OCI-LY1 (cell line): ENCODE data around the gene EDEM1.
"Not testable (repeated sequence)": the region's sequence is repeated elsewhere in the genome, so short reads cannot be mapped to it uniquely, and the experiment has no call there.

Experiments used
- H2AFZ ChIP-seq: fragments of 200-600 bp; sonication (generic), shearing (Covaris generic); 2 replicates; pipeline ENCODE4 v1.6.0; 2014; ENCODE audit warnings: antibody characterized with exemption, mild to moderate bottlenecking, low read length
- H3F3A ChIP-seq: fragments of 200-600 bp; sonication (generic), shearing (Covaris generic); 2 replicates; pipeline ENCODE4 v1.6.0; 2014; ENCODE audit warnings: mild to moderate bottlenecking, antibody characterized with exemption, low read length, moderate library complexity; ENCODE audit not compliant: insufficient read depth
- H3K27ac ChIP-seq: fragments of 200-600 bp; sonication (generic); 2 replicates; pipeline ENCODE4 v1.5.1; 2014; ENCODE audit warnings: low read length, mixed run types, mild to moderate bottlenecking, low read depth; ENCODE audit not compliant: poor library complexity, severe bottlenecking
- H3K27me3 ChIP-seq: fragments of 200-600 bp; sonication (generic); 2 replicates; pipeline ENCODE4 v1.6.0; 2014; ENCODE audit warnings: antibody characterized with exemption, mild to moderate bottlenecking, low read length, moderate library complexity; ENCODE audit not compliant: insufficient read depth
- H3K36me3 ChIP-seq: fragments of 200-600 bp; sonication (generic); 2 replicates; pipeline ENCODE4 v1.6.1; 2014; ENCODE audit warnings: mild to moderate bottlenecking, antibody characterized with exemption, low read length, moderate library complexity, mixed read lengths; ENCODE audit not compliant: insufficient read depth
- H3K4me1 ChIP-seq: fragments of 200-600 bp; sonication (generic); 2 replicates; pipeline ENCODE4 v1.5.1; 2014; ENCODE audit warnings: mild to moderate bottlenecking, low read length, moderate library complexity; ENCODE audit not compliant: insufficient read depth, severe bottlenecking
- H3K4me2 ChIP-seq: fragments of 200-600 bp; sonication (generic), shearing (Covaris generic); 2 replicates; pipeline ENCODE4 v1.6.1; 2014; ENCODE audit warnings: low read length
- H3K4me3 ChIP-seq: fragments of 200-600 bp; sonication (generic); 2 replicates; pipeline ENCODE4 v1.5.1; 2014; ENCODE audit warnings: low read length, low read depth, mild to moderate bottlenecking, mixed read lengths; ENCODE audit not compliant: poor library complexity, severe bottlenecking
- H3K79me2 ChIP-seq: fragments of 200-600 bp; shearing (Covaris generic); 2 replicates; pipeline ENCODE4 v1.6.1; 2016; ENCODE audit warnings: mixed run types, low read length, mixed read lengths; ENCODE audit not compliant: insufficient read depth
- H3K9ac ChIP-seq: fragments of 200-600 bp; sonication (generic), shearing (Covaris generic); 2 replicates; pipeline ENCODE4 v1.6.1; 2014; ENCODE audit warnings: mild to moderate bottlenecking, low read length, mixed read lengths
- H3K9me2 ChIP-seq: fragments of 200-600 bp; sonication (generic), shearing (Covaris generic); 2 replicates; pipeline ENCODE4 v1.6.1; 2014; ENCODE audit warnings: low read depth, mild to moderate bottlenecking, low read length, mixed read lengths
- H3K9me3 ChIP-seq: fragments of 200-600 bp; shearing (Covaris generic); 2 replicates; pipeline ENCODE4 v1.6.1; 2014; ENCODE audit warnings: low read length, mixed read lengths
- H4K20me1 ChIP-seq: fragments of 200-600 bp; sonication (generic), shearing (Covaris generic); 2 replicates; pipeline ENCODE4 v1.6.0; 2016; ENCODE audit warnings: mild to moderate bottlenecking, low read length; ENCODE audit not compliant: insufficient read depth
- EZH2 ChIP-seq: fragments of 200-600 bp; sonication (generic), shearing (Covaris generic); IDR thresholded peaks from 2 replicates; pipeline ENCODE4 v1.8.0; 2017; ENCODE audit warnings: borderline replicate concordance, mixed run types, mild to moderate bottlenecking, antibody characterized with exemption, low read length, moderate library complexity, mixed read lengths
- TF ChIP-seq, protein P1 (sequence below): fragments of 200-600 bp; sonication (generic), shearing (Covaris generic); IDR thresholded peaks from 2 replicates; pipeline ENCODE4 v1.5.1; 2017; ENCODE audit warnings: mild to moderate bottlenecking, antibody characterized with exemption, low read length, moderate library complexity, mixed read lengths

Gene EDEM1

DNA sequence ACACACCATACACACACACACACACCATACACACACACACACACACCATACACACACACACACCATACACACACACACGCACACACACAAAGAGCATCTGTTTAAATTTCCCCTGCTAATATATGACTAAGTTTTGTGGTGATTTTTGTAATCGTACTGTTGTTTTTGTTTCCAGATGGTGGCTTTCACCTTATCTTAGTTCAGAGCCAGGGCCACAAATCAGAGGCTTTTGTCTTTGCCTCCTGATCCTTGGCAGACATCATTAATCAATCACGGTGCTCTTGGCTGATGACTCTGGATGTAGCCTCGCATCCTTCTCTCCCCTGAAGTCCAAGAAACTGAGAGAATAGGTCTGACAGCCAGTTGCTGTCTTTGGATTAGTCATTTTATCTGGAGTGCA is 52.1 kb downstream of the EDEM1 start:
- Histone ChIP-seq H2AFZ (no peak overlapping the region), H3K9ac (no peak overlapping the region), H3K9me3 (no peaks in the 10 kb centered on the region), H3K4me2 (no peak overlapping the region), H3K27ac (no peak overlapping the region), H3K4me3 (no peak overlapping the region), H4K20me1 (no peaks in the 10 kb centered on the region), H3K79me2 (no peaks in the 10 kb centered on the region), H3K36me3 (no peaks in the 10 kb centered on the region), H3K27me3 (no peaks in the 10 kb centered on the region), H3K9me2 (no peaks in the 10 kb centered on the region), H3F3A (no peaks in the 10 kb centered on the region), H3K4me1 (no peaks in the 10 kb centered on the region)
- no peak for TF ChIP-seq EZH2
- TF ChIP-seq, protein P1, sequence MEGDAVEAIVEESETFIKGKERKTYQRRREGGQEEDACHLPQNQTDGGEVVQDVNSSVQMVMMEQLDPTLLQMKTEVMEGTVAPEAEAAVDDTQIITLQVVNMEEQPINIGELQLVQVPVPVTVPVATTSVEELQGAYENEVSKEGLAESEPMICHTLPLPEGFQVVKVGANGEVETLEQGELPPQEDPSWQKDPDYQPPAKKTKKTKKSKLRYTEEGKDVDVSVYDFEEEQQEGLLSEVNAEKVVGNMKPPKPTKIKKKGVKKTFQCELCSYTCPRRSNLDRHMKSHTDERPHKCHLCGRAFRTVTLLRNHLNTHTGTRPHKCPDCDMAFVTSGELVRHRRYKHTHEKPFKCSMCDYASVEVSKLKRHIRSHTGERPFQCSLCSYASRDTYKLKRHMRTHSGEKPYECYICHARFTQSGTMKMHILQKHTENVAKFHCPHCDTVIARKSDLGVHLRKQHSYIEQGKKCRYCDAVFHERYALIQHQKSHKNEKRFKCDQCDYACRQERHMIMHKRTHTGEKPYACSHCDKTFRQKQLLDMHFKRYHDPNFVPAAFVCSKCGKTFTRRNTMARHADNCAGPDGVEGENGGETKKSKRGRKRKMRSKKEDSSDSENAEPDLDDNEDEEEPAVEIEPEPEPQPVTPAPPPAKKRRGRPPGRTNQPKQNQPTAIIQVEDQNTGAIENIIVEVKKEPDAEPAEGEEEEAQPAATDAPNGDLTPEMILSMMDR: no peak

DNA sequence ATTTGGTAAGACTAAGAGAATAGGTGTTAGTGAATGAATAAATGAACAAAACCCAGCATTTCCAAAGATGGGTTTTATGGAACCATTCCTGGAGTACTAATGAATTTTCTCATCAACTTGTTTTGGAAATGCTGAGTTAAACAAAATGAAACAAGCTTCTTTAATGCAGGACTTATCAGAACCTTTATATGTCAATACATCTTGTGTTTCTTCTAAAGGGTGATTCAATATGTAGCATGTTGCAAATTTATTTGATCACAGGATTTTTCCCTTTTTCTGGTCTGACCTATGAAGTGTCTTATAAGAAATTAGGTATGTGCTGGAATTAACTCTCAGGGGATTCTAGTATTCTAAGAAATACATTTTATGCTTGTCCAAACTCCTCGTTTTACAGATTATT is 53.2 kb downstream of the EDEM1 start:
- no peak overlapping the region for H3K4me2 ChIP-seq
- H3F3A ChIP-seq: no peaks in the 10 kb centered on the region
- no peak for TF ChIP-seq EZH2
- TF ChIP-seq, protein P1: no peak
- H3K4me1 ChIP-seq: no peaks in the 10 kb centered on the region
- H3K79me2 ChIP-seq: no peaks in the 10 kb centered on the region
- H3K27ac ChIP-seq: no peak overlapping the region
- no peaks in the 10 kb centered on the region for H3K9me3 ChIP-seq
- H3K4me3 ChIP-seq: no peak overlapping the region
- no peak overlapping the region for H2AFZ ChIP-seq
- H3K27me3 ChIP-seq: no peaks in the 10 kb centered on the region
- no peaks in the 10 kb centered on the region for H4K20me1 ChIP-seq
- no peak overlapping the region for H3K9ac ChIP-seq
- H3K9me2 ChIP-seq: no peaks in the 10 kb centered on the region
- H3K36me3 ChIP-seq: no peaks in the 10 kb centered on the region

DNA sequence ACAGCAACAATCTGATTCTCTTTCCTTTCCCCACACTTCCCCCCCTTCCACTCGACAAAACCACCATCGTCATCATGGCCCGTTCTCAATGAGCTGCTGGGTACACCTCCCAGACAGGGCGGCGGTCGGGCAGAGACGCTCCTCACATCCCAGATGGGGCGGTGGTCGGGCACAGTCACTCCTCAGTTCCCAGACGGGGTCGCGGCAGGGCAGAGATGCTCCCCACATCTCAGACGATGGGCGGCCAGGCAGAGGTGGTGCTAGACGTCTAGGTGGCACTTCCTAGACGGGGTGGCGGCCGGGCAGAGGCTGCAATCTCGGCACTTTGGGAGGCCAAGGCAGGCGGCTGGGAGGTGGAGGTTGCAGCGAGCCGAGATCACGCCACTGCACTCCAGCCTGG is 55.3 kb downstream of the EDEM1 start:
- not testable (repeated sequence) for H4K20me1 ChIP-seq, H3K4me2 ChIP-seq, H3K9me2 ChIP-seq, H3K9me3 ChIP-seq, H3K79me2 ChIP-seq, H3K4me3 ChIP-seq, H2AFZ ChIP-seq, H3K9ac ChIP-seq, H3K36me3 ChIP-seq, H3F3A ChIP-seq, H3K27me3 ChIP-seq, H3K27ac ChIP-seq, H3K4me1 ChIP-seq

DNA sequence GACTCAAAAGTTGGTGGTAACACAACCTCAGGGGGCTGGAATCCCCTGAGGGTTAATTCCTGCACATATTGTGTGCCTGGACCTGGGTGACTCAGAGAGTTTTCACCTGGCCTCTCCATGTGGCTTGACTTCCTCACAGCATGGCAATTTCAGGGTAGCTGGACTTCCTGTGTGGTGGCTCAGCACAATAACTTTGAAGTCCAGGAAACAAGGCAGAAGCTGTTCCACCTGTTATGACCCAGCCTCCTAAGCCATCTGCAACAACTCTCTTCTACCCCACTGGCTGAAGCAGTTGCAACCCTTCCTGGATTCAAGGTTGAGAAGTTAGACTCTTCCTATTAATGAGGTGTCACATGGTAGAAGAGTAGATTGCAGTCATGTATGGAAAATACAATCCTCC is 58.4 kb downstream of the EDEM1 start:
- H3K36me3 ChIP-seq: no peaks in the 10 kb centered on the region
- no peak for TF ChIP-seq EZH2
- TF ChIP-seq, protein P1: no peak
- H4K20me1 ChIP-seq: no peaks in the 10 kb centered on the region
- no peak overlapping the region for H2AFZ ChIP-seq
- no peak overlapping the region for H3K9ac ChIP-seq
- H3K9me3 ChIP-seq: no peaks in the 10 kb centered on the region
- H3K9me2 ChIP-seq: no peaks in the 10 kb centered on the region
- H3K4me3 ChIP-seq: no peak overlapping the region
- H3F3A ChIP-seq: no peaks in the 10 kb centered on the region
- H3K27me3 ChIP-seq: no peaks in the 10 kb centered on the region
- no peak overlapping the region for H3K4me2 ChIP-seq
- H3K27ac ChIP-seq: no peak overlapping the region
- no peaks in the 10 kb centered on the region for H3K4me1 ChIP-seq
- H3K79me2 ChIP-seq: no peaks in the 10 kb centered on the region
